NCI-H510A (cell line): Measurements from ENCODE around the gene TSHZ2.

Experiments used
- DNase-seq: peaks from one replicate; lab custom pipeline; 2025; lab: John Stamatoyannopoulos, UW

TSHZ2 gene

DNA sequence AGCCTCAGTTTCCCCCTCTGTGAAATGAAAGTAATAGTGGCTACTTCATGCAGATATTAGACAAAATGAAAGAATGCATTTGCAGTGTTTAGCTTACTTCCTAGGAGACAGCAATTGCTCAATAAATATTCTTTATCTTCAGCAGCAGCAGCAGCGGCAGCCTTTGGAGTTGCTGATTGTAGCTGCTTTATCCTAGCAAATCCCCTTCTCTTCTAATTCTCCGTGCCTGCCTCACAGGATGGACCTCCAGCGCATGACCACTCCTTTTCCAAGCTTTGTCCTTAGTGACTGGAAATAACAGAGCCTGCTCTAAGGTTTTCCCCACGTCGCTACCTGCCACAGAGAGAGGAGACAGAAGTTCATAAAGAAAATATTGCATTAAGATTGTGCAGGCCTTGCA is 279.8 kb downstream of the TSHZ2 start:
- DNase-seq, result no peak

DNA sequence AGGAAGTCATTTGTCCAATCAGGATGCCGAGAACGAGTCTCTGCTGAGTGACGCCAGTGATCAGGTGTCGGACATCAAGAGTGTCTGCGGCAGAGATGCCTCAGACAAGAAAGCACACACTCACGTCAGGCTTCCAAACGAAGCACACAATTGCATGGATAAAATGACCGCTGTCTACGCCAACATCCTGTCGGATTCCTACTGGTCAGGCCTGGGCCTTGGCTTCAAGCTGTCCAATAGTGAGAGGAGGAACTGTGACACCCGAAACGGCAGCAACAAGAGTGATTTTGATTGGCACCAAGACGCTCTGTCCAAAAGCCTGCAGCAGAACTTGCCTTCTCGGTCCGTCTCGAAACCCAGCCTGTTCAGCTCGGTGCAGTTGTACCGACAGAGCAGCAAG is 281.5 kb downstream of the TSHZ2 start:
- DNase-seq, result no peak

DNA sequence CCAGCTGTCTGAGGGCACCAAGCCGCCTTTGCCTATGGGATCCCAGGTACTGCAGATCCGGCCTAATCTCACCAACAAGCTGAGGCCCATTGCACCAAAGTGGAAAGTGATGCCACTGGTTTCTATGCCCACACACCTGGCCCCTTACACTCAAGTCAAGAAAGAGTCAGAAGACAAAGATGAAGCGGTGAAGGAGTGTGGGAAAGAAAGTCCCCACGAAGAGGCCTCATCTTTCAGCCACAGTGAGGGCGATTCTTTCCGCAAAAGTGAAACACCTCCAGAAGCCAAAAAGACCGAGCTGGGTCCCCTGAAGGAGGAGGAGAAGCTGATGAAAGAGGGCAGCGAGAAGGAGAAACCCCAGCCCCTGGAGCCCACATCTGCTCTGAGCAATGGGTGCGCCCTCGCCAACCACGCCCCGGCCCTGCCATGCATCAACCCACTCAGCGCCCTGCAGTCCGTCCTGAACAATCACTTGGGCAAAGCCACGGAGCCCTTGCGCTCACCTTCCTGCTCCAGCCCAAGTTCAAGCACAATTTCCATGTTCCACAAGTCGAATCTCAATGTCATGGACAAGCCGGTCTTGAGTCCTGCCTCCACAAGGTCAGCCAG is 283.0 kb downstream of the TSHZ2 start:
- no peak for DNase-seq

DNA sequence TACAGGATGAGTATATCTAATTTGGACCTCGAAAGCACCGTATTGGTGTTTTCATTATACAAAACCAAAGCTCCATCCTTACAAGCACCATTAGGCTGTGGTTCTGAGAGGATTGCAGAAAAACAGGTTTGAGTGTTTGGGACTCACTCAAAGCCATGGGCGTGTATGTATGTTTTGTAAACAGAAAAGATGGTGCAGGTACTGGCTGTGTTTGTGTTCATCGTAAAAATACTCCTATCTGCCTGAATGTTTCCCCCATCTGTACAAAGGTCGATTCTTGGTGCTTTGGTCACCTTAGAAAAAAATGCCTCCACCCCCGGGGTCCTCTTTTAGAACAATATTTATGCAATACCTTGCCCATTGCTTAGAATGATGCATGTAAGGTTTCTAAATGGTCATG is 286.6 kb downstream of the TSHZ2 start:
- peak; percentile 1 for DNase-seq

DNA sequence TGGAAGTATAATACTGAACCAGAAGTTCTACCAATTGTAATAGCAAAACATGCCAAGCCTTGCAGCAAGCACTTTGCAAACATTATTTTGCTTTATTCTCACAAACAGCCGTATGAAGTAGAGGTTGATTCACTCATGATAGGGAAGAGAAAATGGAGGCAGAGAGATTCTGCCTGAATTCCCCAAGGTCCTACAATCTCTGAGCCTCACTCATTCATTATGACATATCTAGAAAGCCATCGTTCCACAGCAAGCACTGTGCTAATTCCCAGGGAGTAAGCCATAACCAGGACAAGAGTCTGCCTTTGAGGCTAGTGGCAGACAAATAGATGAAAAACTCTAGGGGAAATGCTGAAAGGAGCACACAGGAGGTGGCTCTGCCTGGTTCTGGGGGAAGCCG is 288.0 kb downstream of the TSHZ2 start:
- no peak for DNase-seq

DNA sequence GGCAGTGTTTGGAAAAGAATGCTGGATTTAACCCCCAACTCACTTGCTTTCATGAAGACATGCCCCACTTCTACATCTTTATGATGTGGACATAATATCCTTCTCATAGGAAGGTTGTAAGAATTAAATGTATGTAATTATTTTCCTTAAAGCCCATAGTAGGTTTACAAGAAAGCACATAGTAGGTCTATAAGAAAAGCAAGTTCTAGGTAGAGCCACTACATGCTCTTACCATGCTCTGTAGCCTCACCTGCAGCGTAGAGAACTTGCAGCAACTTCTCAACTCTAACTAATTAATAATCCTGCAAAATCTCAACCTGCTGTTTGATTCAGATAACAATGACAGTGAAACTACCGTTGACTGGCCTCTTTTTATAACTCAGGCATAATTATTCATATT is 288.4 kb downstream of the TSHZ2 start:
- DNase-seq, result no peak

DNA sequence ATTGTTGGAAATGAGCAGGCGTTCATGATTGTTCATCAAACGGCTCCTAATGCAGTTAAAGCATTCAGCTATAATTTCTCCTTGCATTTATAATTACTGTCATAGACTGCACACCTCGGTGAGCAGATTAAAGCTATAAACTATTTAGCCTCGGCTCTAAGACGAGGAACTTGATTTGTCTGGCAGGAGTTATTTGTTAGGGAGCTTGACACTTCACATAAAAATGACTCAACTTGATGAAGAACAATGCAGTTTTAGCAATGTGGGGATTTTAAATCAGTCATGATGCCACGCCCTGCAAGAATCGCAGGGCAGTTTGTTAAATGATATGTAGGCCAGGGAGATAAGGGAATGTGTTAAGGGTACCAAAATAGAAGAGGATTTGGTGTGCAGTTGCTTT is 290.2 kb downstream of the TSHZ2 start:
- no peak for DNase-seq

DNA sequence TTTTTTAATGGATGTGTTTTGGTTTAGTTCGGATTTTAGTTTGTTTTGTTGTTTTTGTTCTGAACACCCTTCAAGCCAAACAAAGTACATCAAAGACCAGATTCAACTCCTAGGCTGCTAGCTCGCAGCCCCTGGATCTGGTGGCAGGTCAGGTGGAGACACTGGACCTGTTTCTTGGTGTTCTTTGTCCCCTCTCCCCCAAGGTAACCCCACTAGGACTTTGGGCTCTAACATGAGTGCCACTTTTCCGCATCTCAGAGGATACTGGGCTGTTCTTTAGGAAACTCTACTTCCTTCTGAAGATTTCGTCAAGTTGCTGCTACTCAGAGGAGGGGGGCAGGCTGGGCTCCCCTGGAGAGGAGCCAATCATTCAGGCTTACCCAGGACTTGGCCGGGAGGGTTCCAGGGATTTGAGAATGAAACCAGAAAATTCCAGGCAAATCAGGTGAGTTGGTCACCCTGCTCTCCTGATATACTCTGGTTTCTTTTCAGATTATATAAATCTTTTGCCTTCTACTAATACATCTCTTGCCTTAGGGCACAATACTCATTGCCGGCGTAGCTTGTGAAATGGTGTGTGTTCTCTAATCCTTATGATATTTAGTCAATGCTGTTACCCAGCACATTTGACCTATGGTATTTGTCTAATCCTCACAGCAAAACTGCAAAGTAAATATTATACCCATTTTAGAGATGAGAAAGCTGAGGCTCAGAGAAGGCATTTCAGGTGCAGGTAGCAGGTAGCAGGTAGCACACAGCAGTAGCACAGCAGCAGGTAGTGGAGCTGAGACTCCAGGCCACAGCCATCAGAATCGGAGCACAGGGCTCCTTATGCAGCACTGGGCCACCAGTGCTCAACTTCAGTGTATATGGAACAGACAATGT is 291.6 kb downstream of the TSHZ2 start:
- no peak for DNase-seq

DNA sequence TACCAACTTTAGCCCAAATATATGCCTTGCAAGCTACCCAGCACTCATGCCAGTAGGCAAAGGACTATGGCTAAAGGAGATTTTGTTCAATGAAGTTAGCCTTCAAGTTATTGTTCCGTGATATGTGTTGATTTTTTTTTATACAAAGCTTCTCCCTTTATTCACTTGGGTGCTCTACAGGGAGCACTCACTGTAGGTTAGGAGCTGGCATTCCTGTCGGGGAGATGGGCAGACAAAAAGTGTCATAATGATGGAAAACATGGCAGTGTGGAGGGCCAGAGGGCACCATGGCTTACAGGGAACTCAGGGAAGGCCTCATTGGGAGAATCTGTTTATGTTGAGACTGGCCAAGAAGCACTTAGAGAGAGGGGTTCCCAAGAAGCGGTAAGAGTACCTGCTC is 292.4 kb downstream of the TSHZ2 start:
- no peak for DNase-seq

DNA sequence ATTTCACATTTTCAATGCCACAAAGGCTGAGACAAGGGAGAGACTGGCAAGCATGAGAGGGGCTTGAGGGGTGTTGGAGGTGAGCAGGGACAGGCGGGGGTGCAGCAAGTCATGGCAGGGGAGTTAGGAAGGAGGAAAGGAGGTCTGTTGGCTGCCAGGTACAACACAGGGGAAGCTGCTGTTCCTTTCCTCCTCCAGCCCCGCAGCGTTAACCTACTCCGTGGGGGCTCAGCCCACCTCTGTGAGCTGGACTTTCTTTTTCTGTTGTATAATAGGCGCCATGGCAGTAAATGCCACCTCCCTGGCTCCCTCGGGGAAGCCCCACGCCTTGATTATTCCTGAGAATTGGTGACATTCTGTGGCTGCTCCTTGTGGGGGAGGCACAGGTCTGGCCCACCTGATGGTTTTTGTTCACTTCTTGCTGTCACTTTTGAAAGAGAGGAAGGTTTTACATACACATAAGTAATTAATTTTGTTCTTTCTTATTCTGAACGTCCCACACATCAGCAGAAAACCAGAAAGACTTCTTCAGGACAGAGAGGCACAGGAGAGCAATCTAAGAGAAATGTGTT is 293.2 kb downstream of the TSHZ2 start:
- DNase-seq, result no peak

DNA sequence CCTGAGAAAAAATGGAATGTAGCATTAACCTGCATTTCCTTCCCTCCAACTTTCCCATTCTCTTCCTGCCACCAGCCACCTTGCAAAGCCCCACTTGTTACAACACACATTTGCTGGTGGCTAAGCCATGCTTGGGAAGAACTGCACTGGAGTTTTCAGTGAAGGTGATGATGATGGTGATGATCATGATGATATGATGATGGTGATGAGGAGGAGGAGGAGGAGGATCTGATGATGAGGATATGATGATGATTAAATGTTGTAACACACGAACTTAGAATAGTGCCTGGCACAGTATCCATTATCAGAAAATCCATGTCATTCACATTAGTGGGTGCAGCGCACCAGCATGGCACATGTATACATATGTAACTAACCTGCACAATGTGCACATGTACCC is 297.2 kb downstream of the TSHZ2 start:
- DNase-seq, result no peak

DNA sequence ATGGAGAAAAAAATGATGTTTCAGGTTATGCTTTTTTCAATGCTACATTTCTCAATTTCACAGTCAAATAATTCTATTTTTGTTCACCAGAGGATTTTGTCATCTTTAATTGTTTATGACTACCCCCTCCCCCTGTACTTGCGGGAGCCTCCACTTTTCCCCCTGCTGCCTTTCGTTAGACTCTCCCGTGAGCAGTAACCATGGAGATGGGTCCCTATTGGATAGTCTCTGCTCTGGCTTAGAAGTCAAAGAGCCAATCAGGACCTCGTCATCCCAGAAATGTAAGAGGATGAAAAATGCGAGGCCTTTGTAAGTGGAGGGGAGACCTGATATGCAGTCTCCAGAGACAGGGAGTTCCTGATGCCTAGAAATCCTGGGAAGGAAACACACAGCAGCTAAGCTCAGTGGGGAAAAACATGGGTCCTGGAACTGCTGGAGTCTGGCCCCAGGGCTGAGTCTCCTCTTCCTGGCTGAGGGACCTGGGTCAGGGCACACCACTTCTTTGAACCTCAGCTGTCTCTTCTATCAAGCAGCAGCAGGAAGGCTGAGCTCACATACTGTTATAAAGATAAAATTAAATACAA is 298.7 kb downstream of the TSHZ2 start:
- no peak for DNase-seq

DNA sequence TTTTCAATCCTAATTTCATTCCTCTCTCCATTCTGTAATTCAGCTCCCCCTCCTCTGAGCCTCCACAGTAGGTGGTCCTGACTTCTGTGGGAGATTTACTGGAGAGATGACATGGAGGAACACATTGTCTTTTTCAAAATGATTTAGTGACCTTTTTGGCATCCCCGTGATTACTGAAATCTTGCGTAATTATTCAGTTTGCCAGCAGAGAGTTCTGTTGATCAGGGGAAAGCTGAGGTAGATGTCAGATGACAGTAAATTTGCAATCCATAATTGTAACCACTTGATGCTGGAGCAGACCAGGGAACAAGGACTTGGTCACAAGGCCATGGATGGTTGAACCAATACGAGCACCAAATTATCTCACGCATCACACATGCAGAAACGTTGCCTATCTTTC is 302.2 kb downstream of the TSHZ2 start:
- no peak for DNase-seq

DNA sequence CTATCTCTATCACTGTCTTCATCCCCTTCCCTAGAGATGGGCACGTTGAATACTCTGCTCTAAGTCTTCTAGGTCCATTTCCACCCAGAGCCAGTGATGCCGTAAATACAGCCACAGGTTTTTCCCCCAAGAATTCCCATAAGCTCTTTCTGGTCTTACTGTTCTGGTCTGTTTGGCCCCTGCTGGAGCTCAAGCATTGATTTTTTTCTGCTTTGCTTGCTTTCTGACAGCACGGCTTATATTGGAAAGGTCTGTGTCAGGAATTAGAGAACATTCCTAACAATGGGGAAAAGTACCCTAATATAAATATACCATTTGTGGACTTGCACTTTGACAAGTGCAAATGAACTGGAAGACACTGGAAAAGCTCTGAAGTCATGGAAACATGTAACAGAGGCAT is 302.6 kb downstream of the TSHZ2 start:
- DNase-seq, result no peak

DNA sequence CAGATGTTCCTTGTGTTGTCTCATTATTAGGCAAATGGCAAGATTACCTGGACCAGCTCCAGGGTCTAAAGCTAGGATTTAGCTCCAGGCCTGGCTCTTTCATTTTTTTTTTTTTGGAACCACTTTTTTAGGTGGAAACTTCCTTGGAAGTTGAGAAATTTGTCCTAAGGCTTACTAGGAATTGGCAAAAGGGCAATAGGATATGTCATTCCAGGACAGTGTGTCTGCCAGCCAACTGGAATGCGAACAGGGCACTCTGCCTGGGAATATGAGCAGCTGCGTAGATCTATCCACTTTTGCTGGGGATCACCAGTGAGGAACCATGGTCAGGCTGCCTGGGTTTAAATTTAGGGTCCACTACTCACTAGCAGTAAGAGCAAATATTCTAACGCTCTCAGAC is 304.0 kb downstream of the TSHZ2 start:
- DNase-seq, result no peak

DNA sequence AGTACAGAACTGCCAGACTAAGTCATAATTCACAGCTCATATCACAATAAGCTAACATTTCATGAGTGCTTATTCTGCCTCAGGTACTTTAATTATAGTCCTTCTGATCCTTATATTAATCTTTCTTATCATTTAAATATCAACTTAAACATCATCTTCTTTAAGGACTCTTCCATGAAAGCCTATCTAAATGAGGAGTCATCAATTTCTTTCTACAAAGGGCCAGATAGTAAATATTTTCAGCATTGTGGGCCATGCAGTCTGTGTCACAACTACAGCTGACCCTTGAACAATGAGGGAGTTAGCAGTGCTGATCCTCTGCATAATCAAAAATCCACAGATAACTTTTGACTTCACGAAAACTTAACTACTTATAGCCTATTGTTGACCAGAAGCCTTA is 306.4 kb downstream of the TSHZ2 start:
- no peak for DNase-seq

DNA sequence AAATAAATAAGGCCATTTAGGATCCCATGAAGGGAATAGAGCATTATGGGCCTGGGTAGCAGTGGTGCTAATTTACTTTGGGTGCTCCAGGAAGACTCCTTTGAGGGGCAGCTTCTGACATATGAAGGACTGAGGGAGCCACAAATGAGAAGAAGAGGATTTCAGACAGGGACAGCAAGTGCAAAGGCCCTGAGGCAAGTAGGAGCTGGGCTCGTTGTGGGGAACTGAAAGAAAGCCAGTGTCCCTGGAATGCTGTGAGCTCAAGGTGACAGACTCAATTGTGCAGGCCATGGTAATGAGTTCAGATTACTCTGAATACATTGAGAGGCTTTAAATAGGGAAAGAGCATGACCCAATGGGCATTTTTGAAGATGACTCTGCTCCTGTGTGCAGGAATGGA is 307.6 kb downstream of the TSHZ2 start:
- DNase-seq, result no peak

DNA sequence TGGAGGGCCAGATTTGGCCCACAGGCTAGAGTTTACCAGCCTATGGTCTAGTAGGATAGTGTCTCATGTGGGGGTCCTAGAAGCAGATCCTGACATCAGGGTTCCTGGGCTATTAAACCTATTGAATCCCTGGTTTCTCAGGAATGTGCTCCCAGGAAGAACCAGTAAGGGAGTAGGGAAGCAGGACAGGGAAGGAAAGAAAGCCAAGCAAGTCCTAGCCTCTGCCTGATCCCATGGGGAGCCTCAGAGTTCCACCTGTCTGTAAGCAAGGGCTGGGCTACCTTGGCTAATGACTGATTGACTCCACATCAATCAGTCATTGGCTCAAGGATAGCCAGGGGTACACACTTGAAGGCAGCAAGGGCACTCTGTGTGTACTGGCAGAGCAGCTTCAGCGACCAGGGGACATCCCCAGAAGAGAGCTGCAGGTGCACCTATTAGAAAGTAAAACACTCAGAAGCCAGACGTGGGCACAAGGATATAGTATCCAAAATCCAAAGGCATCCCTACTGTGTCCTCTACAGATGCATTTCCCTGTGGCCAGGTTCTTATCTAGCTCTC is 309.5 kb downstream of the TSHZ2 start:
- DNase-seq, result no peak

DNA sequence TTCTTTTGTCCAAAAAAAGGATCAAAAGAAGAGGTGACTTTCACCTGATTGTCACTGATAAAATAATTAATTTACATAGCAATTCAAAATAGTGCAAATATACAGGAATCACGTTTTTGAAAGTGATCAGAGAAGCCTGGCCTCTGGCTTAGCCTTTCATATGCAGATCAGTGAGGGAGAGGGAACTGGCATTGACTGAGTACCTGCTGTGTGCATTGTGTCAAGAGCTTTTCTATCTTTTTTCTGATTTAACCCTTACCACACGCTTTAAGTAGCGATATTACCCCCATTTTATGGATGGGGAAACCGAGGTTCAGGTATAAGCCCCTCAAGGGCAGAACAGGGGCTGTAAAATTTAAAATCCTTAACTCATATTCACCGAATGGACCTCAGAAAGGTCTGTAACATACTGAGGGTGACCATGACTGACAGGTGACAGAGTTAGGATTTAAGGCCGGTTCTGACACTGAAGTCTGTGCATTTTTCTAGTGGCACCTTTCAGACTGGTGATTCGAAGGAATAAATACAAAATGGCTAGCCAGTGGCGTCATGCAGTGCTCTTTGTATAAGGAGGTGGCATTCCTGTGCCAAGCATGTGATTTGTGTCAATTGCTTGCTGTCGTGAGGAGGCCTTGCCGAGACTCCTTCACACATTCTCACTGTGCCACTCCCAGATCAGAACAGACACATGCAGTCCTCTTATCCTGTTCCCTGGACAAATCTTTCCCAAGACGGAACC is 310.2 kb downstream of the TSHZ2 start:
- DNase-seq, result no peak

DNA sequence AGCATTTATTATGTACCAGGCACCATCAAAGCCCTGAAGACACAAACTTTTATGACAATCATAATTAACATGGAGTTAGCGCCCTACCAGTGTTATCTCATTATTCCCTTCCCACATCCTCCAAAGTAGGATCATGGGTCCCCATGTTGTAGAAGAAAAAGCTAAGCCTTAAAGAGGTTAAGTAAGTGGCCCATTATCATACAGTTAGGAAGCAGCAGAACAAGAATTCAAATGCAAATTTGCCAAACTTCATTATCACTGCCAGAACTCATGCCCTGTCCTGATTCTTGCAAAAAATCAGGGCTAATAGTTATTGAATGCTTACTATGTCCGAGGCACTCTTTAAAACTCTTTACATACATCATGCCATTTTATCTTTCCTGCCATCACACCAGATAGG is 310.9 kb downstream of the TSHZ2 start:
- DNase-seq, result no peak

DNA sequence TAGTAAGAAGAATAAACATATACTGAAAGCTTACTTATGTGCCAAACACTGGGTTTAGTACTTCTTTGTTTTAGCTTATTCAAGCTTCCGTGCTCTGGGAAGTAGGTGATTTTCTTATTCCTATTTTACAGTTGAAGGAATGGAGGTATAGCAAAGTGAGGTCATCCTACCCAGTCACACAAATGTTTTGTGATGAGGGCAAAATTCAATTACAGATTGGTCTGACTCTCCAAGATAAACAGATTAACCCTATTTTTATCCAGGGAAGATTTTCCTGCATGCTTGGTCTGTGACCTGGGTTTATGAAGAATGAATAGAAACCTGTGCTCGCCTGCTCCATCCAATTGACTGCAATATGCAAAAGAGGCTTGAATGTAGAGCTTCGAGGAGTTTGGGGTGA is 311.4 kb downstream of the TSHZ2 start:
- no peak for DNase-seq

DNA sequence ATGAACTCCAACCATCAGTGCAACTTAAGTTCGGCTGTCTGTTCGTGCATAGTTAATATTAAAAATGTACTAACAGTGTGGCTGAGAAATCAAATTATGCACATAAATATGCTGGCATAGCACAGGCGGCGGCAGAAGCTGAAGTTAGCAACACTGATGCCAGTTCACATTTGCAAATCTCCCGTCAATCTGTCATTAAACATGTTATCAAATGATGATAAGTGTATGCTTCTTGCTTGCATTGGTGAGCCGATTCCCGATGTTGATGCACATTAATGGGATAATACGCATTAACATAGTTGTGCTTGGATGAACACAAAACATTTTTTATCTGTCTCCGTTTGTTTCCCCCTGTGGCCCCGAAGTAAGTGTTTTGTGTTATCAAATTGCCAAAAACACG is 312.1 kb downstream of the TSHZ2 start:
- no peak for DNase-seq
